Endothelial cell of umbilical vein (primary cell): ENCODE data around the gene TRIM7. TPM values are rescaled to one million over a fixed set of nuclear protein-coding genes. Genes with fewer than 3 reads are reported as not detected.

Experiments
- BruUV-seq: library from RNA; stranded (reverse); fragments of 400-500 nt; replicated peaks from 2 replicates; lab custom pipeline; 2021; lab: Mats Ljungman, UMichigan
- CTCF ChIA-PET: fragments of 300-600, 350-600 bp; sonication (Branson Sonifier 250); formaldehyde crosslinking; loops from one replicate; lab custom pipeline; 2021; ENCODE audit warnings: antibody characterized with exemption, inconsistent platforms; lab: Charles Lee
- POLR2A ChIA-PET: fragments of 300-600, 350-600 bp; sonication (Branson Sonifier 250); formaldehyde crosslinking; loops from one replicate; lab custom pipeline; 2021; ENCODE audit warnings: antibody characterized with exemption, inconsistent platforms; lab: Charles Lee
- DNase-seq: peaks from one replicate; pipeline ENCODE4 v3.0.0-alpha.2; 2011; ENCODE audit warnings: low read depth, low spot score
- FAIRE-seq: peaks from 2 replicates; lab custom pipeline; 2011; peaks lifted over from hg19 to GRCh38; lab: Jason Lieb, UNC
- H2AFZ ChIP-seq: 2 replicates; pipeline ENCODE4 v1.6.0; 2012; ENCODE audit warnings: low read depth, low read length, control low read depth, inconsistent platforms
- H3K27ac ChIP-seq: 2 replicates; pipeline ENCODE4 v1.5.1; 2011; ENCODE audit warnings: low read depth, mild to moderate bottlenecking, control low read depth, low read length, moderate library complexity; ENCODE audit not compliant: insufficient read depth
- H3K27me3 ChIP-seq, 2 experiments: 2 replicates each; pipeline versions ENCODE4 v1.6.0 to v1.6.1; 2011; ENCODE audit warnings: low read length in 2 of 2, mixed read lengths in 1 of 2; ENCODE audit not compliant: control insufficient read depth in 2 of 2, insufficient read depth in 2 of 2
- H3K36me3 ChIP-seq, 2 experiments: 2 replicates in 1 of 2; 3 replicates in 1 of 2; pipeline ENCODE4 v1.5.1; 2011; ENCODE audit warnings: low read length in 2 of 2, mild to moderate bottlenecking in 1 of 2, moderate library complexity in 1 of 2; ENCODE audit not compliant: control insufficient read depth in 2 of 2, insufficient read depth in 2 of 2; ENCODE audit errors: extremely low read depth in 1 of 2
- H3K4me1 ChIP-seq: 3 replicates; pipeline ENCODE4 v1.5.1; 2011; ENCODE audit warnings: mild to moderate bottlenecking, low read length; ENCODE audit not compliant: control insufficient read depth, insufficient read depth; ENCODE audit errors: extremely low read depth
- H3K4me2 ChIP-seq: 2 replicates; pipeline ENCODE4 v1.6.1; 2011; ENCODE audit warnings: low read length, control low read depth, mixed read lengths; ENCODE audit not compliant: insufficient read depth
- H3K4me3 ChIP-seq, 3 experiments: fragments of 200-600 bp in 1 of 3; sonication (generic), shearing (Covaris generic) in 1 of 3; replicated peaks in 1 of 3; 2 replicates each; pipeline ENCODE4 v1.5.1; 2011 to 2016; ENCODE audit warnings: control low read depth in 3 of 3, low read length in 3 of 3, mild to moderate bottlenecking in 2 of 3, inconsistent platforms in 1 of 3, low read depth in 1 of 3, moderate library complexity in 1 of 3; ENCODE audit not compliant: insufficient read depth in 1 of 3
- H3K79me2 ChIP-seq: 2 replicates; pipeline ENCODE4 v1.6.0; 2012; ENCODE audit warnings: low read length, inconsistent platforms; ENCODE audit not compliant: control insufficient read depth, insufficient read depth
- H3K9ac ChIP-seq: replicated peaks from 2 replicates; pipeline ENCODE3; 2011; ENCODE audit warnings: low read length, control low read depth; ENCODE audit not compliant: insufficient read depth; ENCODE audit errors: extremely low read depth
- H3K9me1 ChIP-seq: replicated peaks from 3 replicates; pipeline ENCODE4 v1.6.0; 2011; ENCODE audit warnings: mild to moderate bottlenecking, low read length; ENCODE audit not compliant: control insufficient read depth, insufficient read depth; ENCODE audit errors: extremely low read depth
- H3K9me3 ChIP-seq: replicated peaks from 2 replicates; pipeline ENCODE4 v1.5.1; 2012; ENCODE audit warnings: low read length, inconsistent platforms; ENCODE audit not compliant: control insufficient read depth, insufficient read depth
- H4K20me1 ChIP-seq: replicated peaks from 2 replicates; pipeline ENCODE3; 2011; ENCODE audit warnings: mild to moderate bottlenecking, low read length; ENCODE audit not compliant: control insufficient read depth, insufficient read depth; ENCODE audit errors: extremely low read depth
- EZH2 ChIP-seq: IDR thresholded peaks from 2 replicates; pipeline ENCODE4 v1.6.1; 2012; ENCODE audit warnings: borderline replicate concordance, low read depth, mild to moderate bottlenecking, moderate library complexity, low read length, inconsistent platforms; ENCODE audit not compliant: severe bottlenecking
- FOS ChIP-seq: IDR thresholded peaks from 2 replicates; pipeline ENCODE4 v1.6.1; 2011; ENCODE audit warnings: mild to moderate bottlenecking, low read length, moderate library complexity, borderline replicate concordance; ENCODE audit not compliant: insufficient read depth
- GATA2 ChIP-seq: IDR thresholded peaks from 2 replicates; pipeline ENCODE4 v1.7.0; 2011; ENCODE audit warnings: low read depth, mild to moderate bottlenecking, moderate library complexity, mixed read lengths, low read length; ENCODE audit not compliant: insufficient read length, insufficient read depth
- JUN ChIP-seq: IDR thresholded peaks from 2 replicates; pipeline ENCODE4 v1.6.1; 2011; ENCODE audit warnings: borderline replicate concordance, low read depth; ENCODE audit not compliant: insufficient read length, insufficient read depth
- MYC ChIP-seq: IDR thresholded peaks from one replicate; pipeline ENCODE4 v1.6.1; 2011; ENCODE audit warnings: mild to moderate bottlenecking, low read depth, low read length
- POLR2A ChIP-seq: IDR thresholded peaks from 2 replicates; pipeline ENCODE4 v1.6.1; 2012; ENCODE audit warnings: low read depth, mild to moderate bottlenecking, control low read depth, low read length
- POLR2AphosphoS5 ChIP-seq: IDR thresholded peaks from 2 replicates; pipeline ENCODE4 v1.6.1; 2012; ENCODE audit warnings: low read depth, mild to moderate bottlenecking, control low read depth, low read length, moderate library complexity; ENCODE audit not compliant: insufficient read depth
- dilution Hi-C: fragments of 300-500 bp; cut with MboI; formaldehyde crosslinking; loops from one replicate; pipeline ENCODE4 v1.15.0; 2019; ENCODE audit warnings: low sequenced_read_pairs; ENCODE audit not compliant: extremely low pct_ligation_motif_present
- intact Hi-C: fragments of 100-400 bp; cut with micrococcal nuclease; formaldehyde crosslinking; loops from one replicate; pipeline ENCODE4 v1.10.0; 2022
- polyA plus RNA-seq, 4 experiments: library from polyadenylated mRNA; depleted of rRNA in 3 of 4; stranded (reverse) in 3 of 4; unstranded in 1 of 4; fragments of >200 nt; gene quantifications; 2 replicates each; pipeline versions ENCODE4 v1.2.1 to v1.2.3, GENCODE V29; 2011 to 2012; ENCODE audit warnings: missing spikeins in 1 of 4
- total RNA-seq: library from RNA; stranded (reverse); gene quantifications from 2 replicates; pipeline ENCODE4 v1.2.3, GENCODE V29; 2021
- TF ChIP-seq, protein P1 (sequence below): IDR thresholded peaks from 2 replicates; pipeline ENCODE4 v1.6.1; 2011; ENCODE audit not compliant: insufficient read depth, insufficient read length
- TF ChIP-seq, protein P2 (sequence below), 2 donors: IDR thresholded peaks; 1 replicate in 1 of 2; 2 replicates in 1 of 2; pipeline ENCODE4 v1.5.1; 2011; ENCODE audit warnings: low read length in 2 of 2, mild to moderate bottlenecking in 2 of 2, moderate library complexity in 2 of 2, control low read depth in 1 of 2, inconsistent platforms in 1 of 2, low read depth in 1 of 2; ENCODE audit not compliant: insufficient read depth in 1 of 2; ENCODE audit errors: extremely low read depth in 1 of 2

TRIM7 gene
- total and polyA plus RNA-seq, 2 donors (not counting 3 experiments of a cell fraction or from before 2014, with no cell fraction given): 2.7 to 3.4 TPM

DNA sequence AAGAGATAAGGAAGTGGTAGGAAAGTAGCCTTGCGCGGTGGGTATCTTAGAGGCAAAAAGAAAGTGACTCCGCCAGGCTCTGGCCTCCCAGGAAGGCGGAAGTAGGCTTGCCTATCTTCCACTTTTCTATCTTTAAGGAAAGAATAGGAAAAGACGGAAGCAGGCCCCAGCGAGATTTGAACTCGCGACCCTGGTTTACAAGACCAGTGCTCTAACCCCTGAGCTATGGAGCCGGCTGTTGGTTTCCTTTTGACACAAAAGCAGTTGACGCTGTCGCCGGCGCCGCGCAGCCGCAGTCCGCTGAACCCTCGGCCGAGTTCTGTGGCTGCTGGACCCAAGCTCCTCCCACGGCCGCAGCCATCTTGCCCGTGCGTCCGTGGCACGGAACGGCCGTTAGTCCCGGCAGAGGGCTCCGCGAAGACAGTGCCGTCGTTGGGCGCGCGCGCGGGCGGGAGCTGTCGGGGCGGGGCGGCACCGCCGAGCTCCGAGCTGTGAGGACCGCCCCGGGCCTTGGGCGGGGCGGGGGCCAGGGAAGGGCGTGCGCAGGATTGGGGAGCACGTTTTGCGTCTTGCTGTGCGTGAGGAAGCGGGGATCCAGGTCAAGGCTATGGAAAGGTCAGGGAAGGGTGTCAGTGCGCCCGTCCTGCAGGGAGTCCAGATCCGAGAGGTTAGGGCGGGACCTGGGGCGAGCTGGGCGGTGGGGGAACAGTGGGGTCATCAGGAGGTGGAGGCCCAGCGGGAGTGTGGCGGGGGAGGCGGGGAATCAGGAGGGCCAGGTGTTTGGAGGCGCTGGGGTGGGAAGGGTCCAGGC lies 13.3 kb downstream of the TRIM7 start:
- FAIRE-seq: peak; percentile 87
- peak overlapping the region; percentile 96 for H2AFZ ChIP-seq
- H3K9me1 ChIP-seq: no peaks in the 10 kb centered on the region
- CTCF ChIA-PET: interaction anchor here (0.8 to 10.2 kb wide), 5 partner anchors 13 to 70 kb away, joined by 3 to 95 read pairs (median 3); partner anchors contain the start of genes TRIM52 and TRIM7
- H3K4me3 ChIP-seq: peak overlapping the region; percentile 73 to 91 (median 86)
- no peaks in the 10 kb centered on the region for H3K36me3 ChIP-seq
- H3K9me3 ChIP-seq: no peaks in the 10 kb centered on the region
- H3K9ac ChIP-seq: peak overlapping the region; percentile 71
- peak; percentile 97 for DNase-seq
- H3K27me3 ChIP-seq: no peaks in the 10 kb centered on the region
- peak overlapping the region; percentile 23 for H3K27ac ChIP-seq
- BruUV-seq: no TSS peak
- peaks cover 18% of the 10 kb centered on the region for H3K4me1 ChIP-seq
- H3K4me2 ChIP-seq: peak overlapping the region; percentile 79
- H4K20me1 ChIP-seq: no peaks in the 10 kb centered on the region
- TF ChIP-seq FOS (no peak), MYC (no peak), POLR2A (peak; percentile 93), EZH2 (no peak), GATA2 (no peak), JUN (no peak), POLR2AphosphoS5 (peak; percentile 73)
- TF ChIP-seq, protein P1, sequence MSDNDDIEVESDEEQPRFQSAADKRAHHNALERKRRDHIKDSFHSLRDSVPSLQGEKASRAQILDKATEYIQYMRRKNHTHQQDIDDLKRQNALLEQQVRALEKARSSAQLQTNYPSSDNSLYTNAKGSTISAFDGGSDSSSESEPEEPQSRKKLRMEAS: no peak
- TF ChIP-seq, protein P2, sequence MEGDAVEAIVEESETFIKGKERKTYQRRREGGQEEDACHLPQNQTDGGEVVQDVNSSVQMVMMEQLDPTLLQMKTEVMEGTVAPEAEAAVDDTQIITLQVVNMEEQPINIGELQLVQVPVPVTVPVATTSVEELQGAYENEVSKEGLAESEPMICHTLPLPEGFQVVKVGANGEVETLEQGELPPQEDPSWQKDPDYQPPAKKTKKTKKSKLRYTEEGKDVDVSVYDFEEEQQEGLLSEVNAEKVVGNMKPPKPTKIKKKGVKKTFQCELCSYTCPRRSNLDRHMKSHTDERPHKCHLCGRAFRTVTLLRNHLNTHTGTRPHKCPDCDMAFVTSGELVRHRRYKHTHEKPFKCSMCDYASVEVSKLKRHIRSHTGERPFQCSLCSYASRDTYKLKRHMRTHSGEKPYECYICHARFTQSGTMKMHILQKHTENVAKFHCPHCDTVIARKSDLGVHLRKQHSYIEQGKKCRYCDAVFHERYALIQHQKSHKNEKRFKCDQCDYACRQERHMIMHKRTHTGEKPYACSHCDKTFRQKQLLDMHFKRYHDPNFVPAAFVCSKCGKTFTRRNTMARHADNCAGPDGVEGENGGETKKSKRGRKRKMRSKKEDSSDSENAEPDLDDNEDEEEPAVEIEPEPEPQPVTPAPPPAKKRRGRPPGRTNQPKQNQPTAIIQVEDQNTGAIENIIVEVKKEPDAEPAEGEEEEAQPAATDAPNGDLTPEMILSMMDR (IDR thresholded peaks at IDR 0.05; ENCODE audit: extremely low read depth in 1 of 2, insufficient read depth in 1 of 2, low read depth in 1 of 2, low read length in 2 of 2): no peak
- dilution Hi-C loops (no loop called here), intact Hi-C loops (loop anchor here (1.0 kb wide), 4 partner anchors 15 to 53 kb away; partner anchors contain the start of gene TRIM41)
- H3K79me2 ChIP-seq: no peaks in the 10 kb centered on the region
- POLR2A ChIA-PET: interaction anchor here (0.5 to 1.8 kb wide), 5 partner anchors 13 to 1369 kb away, joined by 3 to 11 read pairs (median 5); partner anchors contain the start of gene RACK1
